ENCODE measurements around the gene DHDDS.

DNA sequence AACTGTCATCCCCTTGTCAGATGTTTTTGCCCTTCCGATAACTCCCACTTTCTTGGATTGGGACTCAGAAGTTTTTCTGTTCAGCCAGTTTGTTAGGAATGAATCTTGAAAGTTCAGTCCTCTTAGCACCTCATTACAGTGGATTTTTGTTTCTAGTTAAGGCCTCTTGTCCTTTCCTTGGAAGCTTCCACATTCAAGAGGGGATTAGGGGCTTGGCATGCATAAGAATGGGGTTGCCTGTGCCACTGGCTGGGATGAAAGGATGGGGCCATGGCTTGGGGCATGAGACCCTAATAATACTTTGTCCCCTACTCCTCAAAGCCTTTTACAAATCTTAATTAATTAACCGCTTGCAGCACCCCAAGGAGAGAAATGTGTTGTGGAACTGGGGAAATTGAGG is 2.4 kb upstream of the DHDDS start:
- TF ChIP-seq SIN3A (IDR thresholded peaks at IDR 0.05; ENCODE audit: borderline replicate concordance, insufficient read depth, low read depth, low read length) = no peak
- TF ChIP-seq, protein P1, sequence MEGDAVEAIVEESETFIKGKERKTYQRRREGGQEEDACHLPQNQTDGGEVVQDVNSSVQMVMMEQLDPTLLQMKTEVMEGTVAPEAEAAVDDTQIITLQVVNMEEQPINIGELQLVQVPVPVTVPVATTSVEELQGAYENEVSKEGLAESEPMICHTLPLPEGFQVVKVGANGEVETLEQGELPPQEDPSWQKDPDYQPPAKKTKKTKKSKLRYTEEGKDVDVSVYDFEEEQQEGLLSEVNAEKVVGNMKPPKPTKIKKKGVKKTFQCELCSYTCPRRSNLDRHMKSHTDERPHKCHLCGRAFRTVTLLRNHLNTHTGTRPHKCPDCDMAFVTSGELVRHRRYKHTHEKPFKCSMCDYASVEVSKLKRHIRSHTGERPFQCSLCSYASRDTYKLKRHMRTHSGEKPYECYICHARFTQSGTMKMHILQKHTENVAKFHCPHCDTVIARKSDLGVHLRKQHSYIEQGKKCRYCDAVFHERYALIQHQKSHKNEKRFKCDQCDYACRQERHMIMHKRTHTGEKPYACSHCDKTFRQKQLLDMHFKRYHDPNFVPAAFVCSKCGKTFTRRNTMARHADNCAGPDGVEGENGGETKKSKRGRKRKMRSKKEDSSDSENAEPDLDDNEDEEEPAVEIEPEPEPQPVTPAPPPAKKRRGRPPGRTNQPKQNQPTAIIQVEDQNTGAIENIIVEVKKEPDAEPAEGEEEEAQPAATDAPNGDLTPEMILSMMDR (IDR thresholded peaks at IDR 0.05) = no peak
- no peak for TF ChIP-seq POLR2AphosphoS5 (IDR thresholded peaks at IDR 0.05; ENCODE audit: low read depth, low read length)
- no peak for TF ChIP-seq TCF7L2 (IDR thresholded peaks at IDR 0.05; ENCODE audit: low read depth, low read length)
- TF ChIP-seq, protein P2, sequence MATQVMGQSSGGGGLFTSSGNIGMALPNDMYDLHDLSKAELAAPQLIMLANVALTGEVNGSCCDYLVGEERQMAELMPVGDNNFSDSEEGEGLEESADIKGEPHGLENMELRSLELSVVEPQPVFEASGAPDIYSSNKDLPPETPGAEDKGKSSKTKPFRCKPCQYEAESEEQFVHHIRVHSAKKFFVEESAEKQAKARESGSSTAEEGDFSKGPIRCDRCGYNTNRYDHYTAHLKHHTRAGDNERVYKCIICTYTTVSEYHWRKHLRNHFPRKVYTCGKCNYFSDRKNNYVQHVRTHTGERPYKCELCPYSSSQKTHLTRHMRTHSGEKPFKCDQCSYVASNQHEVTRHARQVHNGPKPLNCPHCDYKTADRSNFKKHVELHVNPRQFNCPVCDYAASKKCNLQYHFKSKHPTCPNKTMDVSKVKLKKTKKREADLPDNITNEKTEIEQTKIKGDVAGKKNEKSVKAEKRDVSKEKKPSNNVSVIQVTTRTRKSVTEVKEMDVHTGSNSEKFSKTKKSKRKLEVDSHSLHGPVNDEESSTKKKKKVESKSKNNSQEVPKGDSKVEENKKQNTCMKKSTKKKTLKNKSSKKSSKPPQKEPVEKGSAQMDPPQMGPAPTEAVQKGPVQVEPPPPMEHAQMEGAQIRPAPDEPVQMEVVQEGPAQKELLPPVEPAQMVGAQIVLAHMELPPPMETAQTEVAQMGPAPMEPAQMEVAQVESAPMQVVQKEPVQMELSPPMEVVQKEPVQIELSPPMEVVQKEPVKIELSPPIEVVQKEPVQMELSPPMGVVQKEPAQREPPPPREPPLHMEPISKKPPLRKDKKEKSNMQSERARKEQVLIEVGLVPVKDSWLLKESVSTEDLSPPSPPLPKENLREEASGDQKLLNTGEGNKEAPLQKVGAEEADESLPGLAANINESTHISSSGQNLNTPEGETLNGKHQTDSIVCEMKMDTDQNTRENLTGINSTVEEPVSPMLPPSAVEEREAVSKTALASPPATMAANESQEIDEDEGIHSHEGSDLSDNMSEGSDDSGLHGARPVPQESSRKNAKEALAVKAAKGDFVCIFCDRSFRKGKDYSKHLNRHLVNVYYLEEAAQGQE (IDR thresholded peaks at IDR 0.05; ENCODE audit: insufficient read depth in 1 of 2, low read depth in 2 of 2, low read length in 1 of 2) = no peak
